DOHH2 (cell line): ENCODE results near the gene IFITM1.
"Not testable (repeated sequence)": the region's sequence is repeated elsewhere in the genome, so short reads cannot be mapped to it uniquely, and the experiment has no call there.

Experiments
- H3F3A ChIP-seq: fragments of 200-600 bp; sonication (generic), shearing (Covaris generic); 2 replicates; pipeline ENCODE4 v1.6.0; 2016; ENCODE audit warnings: antibody characterized with exemption, mild to moderate bottlenecking; ENCODE audit not compliant: control insufficient read depth, insufficient read depth
- H3K27ac ChIP-seq: fragments of 200-600 bp; sonication (generic); 2 replicates; pipeline ENCODE4 v1.5.1; 2014; ENCODE audit warnings: low read depth, mild to moderate bottlenecking, low read length, moderate library complexity
- H3K27me3 ChIP-seq: fragments of 200-600 bp; sonication (generic); 2 replicates; pipeline ENCODE4 v1.6.1; 2014; ENCODE audit warnings: mild to moderate bottlenecking, low read length, mixed read lengths; ENCODE audit not compliant: control insufficient read depth
- H3K36me3 ChIP-seq: fragments of 200-600 bp; sonication (generic); 2 replicates; pipeline ENCODE4 v1.6.1; 2014; ENCODE audit warnings: mild to moderate bottlenecking, low read length, moderate library complexity, mixed read lengths; ENCODE audit not compliant: control insufficient read depth
- H3K4me1 ChIP-seq: fragments of 200-600 bp; sonication (generic); 2 replicates; pipeline ENCODE4 v1.6.1; 2014; ENCODE audit warnings: mild to moderate bottlenecking, low read length, mixed read lengths; ENCODE audit not compliant: control insufficient read depth
- H3K4me2 ChIP-seq: fragments of 200-600 bp; sonication (generic); 2 replicates; pipeline ENCODE4 v1.6.0; 2014; ENCODE audit warnings: mild to moderate bottlenecking, low read length, moderate library complexity
- H3K4me3 ChIP-seq: fragments of 200-600 bp; sonication (generic); 2 replicates; pipeline ENCODE4 v1.5.1; 2014; ENCODE audit warnings: mild to moderate bottlenecking, low read length, mixed read lengths
- H3K79me2 ChIP-seq: fragments of 200-600 bp; sonication (generic); 2 replicates; pipeline ENCODE4 v1.6.1; 2014; ENCODE audit warnings: mild to moderate bottlenecking, low read length, mixed read lengths; ENCODE audit not compliant: control insufficient read depth
- H3K9me2 ChIP-seq: fragments of 200-600 bp; sonication (generic); replicated peaks from 2 replicates; pipeline ENCODE4 v1.6.1; 2014; ENCODE audit warnings: mild to moderate bottlenecking, low read length, mixed read lengths; ENCODE audit not compliant: control insufficient read depth
- H3K9me3 ChIP-seq: fragments of 200-600 bp; sonication (generic); 2 replicates; pipeline ENCODE4 v1.6.1; 2014; ENCODE audit warnings: antibody characterized with exemption, low read length, mixed read lengths; ENCODE audit not compliant: control insufficient read depth, insufficient read depth
- H4K20me1 ChIP-seq: fragments of 200-600 bp; sonication (generic); 2 replicates; pipeline ENCODE4 v1.6.0; 2014; ENCODE audit warnings: low read depth, mild to moderate bottlenecking, antibody characterized with exemption, low read length, moderate library complexity; ENCODE audit not compliant: control insufficient read depth, insufficient read depth
- CTCF ChIP-seq: fragments of 200-600 bp; sonication (generic); IDR thresholded peaks from one replicate; pipeline ENCODE4 v1.5.1; 2014; ENCODE audit warnings: antibody characterized with exemption, mild to moderate bottlenecking, low read depth, low read length; ENCODE audit not compliant: poor library complexity, severe bottlenecking
- EZH2phosphoT487 ChIP-seq: fragments of 200-600 bp; sonication (generic); IDR thresholded peaks from 2 replicates; pipeline ENCODE4 v1.6.1; 2017; ENCODE audit warnings: borderline replicate concordance, mild to moderate bottlenecking, antibody characterized with exemption, low read length, moderate library complexity, mixed read lengths

IFITM1 gene

DNA sequence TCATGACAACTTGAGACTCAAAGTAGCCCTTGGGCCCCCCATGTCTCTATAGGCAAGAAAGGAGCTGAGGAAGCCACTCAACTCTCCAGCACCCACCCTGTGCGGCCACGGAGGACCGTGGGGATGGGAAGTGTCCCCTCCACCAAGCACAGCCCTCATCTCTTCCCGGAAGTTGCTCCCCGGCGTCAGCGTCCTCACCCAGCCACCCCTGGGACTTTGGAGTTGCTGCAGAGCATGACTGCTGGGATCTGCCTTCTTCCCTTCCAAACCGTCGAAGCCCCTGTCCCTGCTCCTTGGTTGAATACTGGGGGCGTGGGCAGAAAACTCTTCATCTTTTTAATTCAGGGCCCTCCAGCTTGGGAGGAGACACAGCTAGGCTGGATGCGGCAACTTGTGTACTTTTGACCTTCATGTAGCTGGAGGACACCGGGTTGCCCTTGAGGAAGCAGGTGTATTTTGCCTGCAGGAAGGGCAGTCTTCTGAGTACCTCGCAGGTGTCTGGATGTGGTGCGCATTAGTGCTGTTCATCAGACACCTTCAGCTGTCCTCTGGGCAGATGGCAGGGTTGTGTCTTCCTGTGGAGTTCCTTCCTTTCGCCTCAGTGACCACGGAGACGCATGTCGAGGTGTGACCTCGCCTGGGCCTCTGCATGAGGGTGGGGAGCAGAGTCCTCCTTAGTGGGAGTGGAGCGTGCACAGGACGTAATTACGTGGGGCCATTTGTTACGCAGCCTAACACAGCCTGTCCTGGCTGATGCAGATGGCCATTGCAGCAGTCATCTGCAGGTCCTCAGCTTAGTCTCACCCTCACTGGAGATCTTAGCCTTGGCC, 19.0 kb downstream of the IFITM1 start:
- Histone ChIP-seq H3K27me3 (no peaks in the 10 kb centered on the region), H3K9me3 (peaks cover 6% of the 10 kb centered on the region; the same call in 1 of the 2 replicates), H3K27ac (no peak overlapping the region), H3K79me2 (no peaks in the 10 kb centered on the region), H3F3A (peaks cover 14% of the 10 kb centered on the region), H3K4me2 (no peak overlapping the region), H3K36me3 (no peaks in the 10 kb centered on the region), H4K20me1 (no peaks in the 10 kb centered on the region), H3K9me2 (no peaks in the 10 kb centered on the region), H3K4me1 (peaks cover 43% of the 10 kb centered on the region), H3K4me3 (no peak overlapping the region)
- TF ChIP-seq EZH2phosphoT487: no peak

GRCh38 chr11:333616-334263, 19.9 kb downstream of the IFITM1 start:
- not testable (repeated sequence) for H3K4me2 ChIP-seq, H3K36me3 ChIP-seq, H3K27ac ChIP-seq, H3F3A ChIP-seq, H3K79me2 ChIP-seq, H3K9me2 ChIP-seq, H3K9me3 ChIP-seq, H3K4me3 ChIP-seq, H3K27me3 ChIP-seq, H4K20me1 ChIP-seq
- H3K4me1 ChIP-seq: peaks cover 36% of the 10 kb centered on the region

DNA sequence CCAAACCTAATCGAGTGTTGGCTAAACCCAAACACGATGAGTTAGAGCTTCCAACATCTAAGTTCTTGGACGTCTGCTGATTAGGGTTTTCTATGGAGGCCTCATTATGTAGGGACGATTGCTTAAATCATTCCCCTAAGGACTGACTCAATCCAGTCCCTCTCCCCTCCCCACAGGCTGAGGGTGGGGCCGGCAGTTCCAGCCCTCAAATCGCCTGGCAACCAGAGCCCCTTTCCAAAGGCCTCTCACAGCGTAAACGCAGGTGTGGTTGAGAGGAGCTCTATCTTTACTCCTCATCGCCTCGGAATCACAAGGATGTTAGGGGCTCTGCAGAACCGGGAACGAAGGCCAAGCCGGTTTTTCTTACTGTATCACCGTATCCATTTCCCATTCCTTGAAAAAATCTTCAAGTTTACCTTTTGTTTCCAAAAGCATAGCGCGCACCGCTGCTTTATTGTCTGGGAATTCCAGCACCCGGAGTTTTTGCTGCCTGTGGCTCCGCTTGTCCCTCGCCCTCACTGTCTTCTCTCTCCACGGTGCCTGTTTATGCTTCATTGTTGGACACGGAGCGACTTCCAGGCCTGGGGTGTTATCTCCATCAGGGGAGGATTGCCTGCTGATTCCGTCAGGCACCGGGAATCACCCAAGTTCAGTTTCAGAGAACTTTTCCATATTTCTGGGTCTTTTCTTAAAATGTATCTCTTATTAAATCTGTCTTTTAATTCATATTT, 20.6 kb downstream of the IFITM1 start:
- Histone ChIP-seq H3F3A (peaks cover 6% of the 10 kb centered on the region), H3K4me3 (no peak overlapping the region), H3K4me1 (peaks cover 30% of the 10 kb centered on the region), H3K4me2 (no peak overlapping the region), H3K36me3 (no peaks in the 10 kb centered on the region), H3K27ac (no peak overlapping the region), H3K27me3 (no peaks in the 10 kb centered on the region), H3K79me2 (no peaks in the 10 kb centered on the region), H3K9me2 (no peaks in the 10 kb centered on the region), H4K20me1 (no peaks in the 10 kb centered on the region), H3K9me3 (peaks cover 2% of the 10 kb centered on the region; the same call in 1 of the 2 replicates)
- TF ChIP-seq EZH2phosphoT487: no peak
- TF ChIP-seq CTCF: no peak

DNA sequence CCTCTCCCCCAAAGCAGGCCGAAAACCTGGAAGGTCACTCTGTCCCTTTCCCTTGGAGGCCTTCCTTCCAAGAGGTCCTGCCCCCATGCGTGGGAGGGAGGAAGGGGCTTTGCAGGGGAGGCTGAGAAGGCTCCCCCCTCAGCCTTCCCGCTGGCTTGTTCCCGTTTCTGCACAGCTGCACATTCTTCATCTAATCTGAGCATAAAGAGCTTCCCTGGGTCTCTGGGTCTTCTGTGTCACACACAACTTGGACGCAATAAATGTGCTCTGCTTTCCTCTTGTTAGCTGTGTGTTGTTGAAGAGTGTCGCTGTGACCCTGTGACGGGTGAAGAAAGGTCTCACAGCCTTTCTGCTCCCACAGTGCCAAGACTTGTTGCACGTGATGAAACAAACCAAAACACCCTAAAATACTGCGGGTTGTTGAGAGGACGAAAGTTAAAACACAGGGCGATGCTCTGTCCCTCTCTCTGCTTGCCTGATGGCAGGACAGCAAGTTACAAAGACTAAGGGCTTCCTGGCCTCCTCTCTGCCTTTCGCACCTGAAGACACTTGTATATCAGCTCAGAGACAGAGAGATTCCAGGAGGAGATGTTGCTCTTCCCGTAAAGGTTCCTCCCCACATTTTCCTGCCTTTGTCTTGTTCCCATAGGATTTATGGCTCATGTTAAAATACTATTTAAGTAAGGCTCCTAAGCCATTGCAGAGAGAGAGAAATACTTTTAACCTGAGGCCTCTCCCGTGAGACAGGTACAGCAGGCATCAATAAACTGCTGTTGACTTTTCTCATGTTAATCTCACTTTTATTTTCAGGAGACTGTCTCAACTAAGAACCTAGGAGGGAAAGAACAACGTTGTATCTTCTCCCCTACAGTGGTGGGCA, 22.2 kb downstream of the IFITM1 start:
- no peaks in the 10 kb centered on the region for H3K36me3 ChIP-seq
- no peaks in the 10 kb centered on the region for H3K79me2 ChIP-seq
- no peak for TF ChIP-seq CTCF
- TF ChIP-seq EZH2phosphoT487: no peak
- H3K4me3 ChIP-seq: no peak overlapping the region
- H4K20me1 ChIP-seq: no peaks in the 10 kb centered on the region
- no peaks in the 10 kb centered on the region for H3K9me3 ChIP-seq
- peak overlapping the region; percentile 0; the same call in 1 of the 2 replicates for H3K4me2 ChIP-seq
- H3K27ac ChIP-seq: no peak overlapping the region
- H3K9me2 ChIP-seq: no peaks in the 10 kb centered on the region
- peaks cover 34% of the 10 kb centered on the region for H3K4me1 ChIP-seq
- no peaks in the 10 kb centered on the region for H3F3A ChIP-seq
- no peaks in the 10 kb centered on the region for H3K27me3 ChIP-seq
